Spinal cord (tissue), 10 donors: ENCODE results near the gene TRIM72. TPM values are rescaled to one million over a fixed set of nuclear protein-coding genes. Genes with fewer than 3 reads are reported as not detected.
A peak's percentile ranks its signal among the peaks of the same experiment; 100 is the strongest.
"Not testable (repeated sequence)": the region's sequence is repeated elsewhere in the genome, so short reads cannot be mapped to it uniquely, and the experiment has no call there.

ENCODE experiments used
- DNase-seq, 6 donors: peaks; one replicate each; pipeline versions ENCODE4 v3.0.0 to v3.0.0-alpha.2; 2013 to 2015; ENCODE audit warnings: low spot score in 6 of 6, low read depth in 4 of 6
- H3K27ac ChIP-seq: one replicate; pipeline ENCODE4 v1.5.1; 2013; ENCODE audit warnings: low read depth, low read length, control low read depth
- H3K27me3 ChIP-seq: one replicate; pipeline ENCODE4 v1.6.1; 2013; ENCODE audit warnings: low read length; ENCODE audit not compliant: control insufficient read depth, insufficient read depth
- H3K36me3 ChIP-seq: one replicate; pipeline ENCODE4 v1.6.1; 2013; ENCODE audit warnings: low read length; ENCODE audit not compliant: control insufficient read depth, insufficient read depth
- H3K4me1 ChIP-seq: one replicate; pipeline ENCODE4 v1.6.1; 2013; ENCODE audit warnings: low read length; ENCODE audit not compliant: control insufficient read depth, insufficient read depth
- H3K4me3 ChIP-seq: one replicate; pipeline ENCODE4 v1.5.1; 2013; ENCODE audit warnings: low read depth, low read length, control low read depth
- H3K9me3 ChIP-seq: one replicate; pipeline ENCODE4 v1.6.1; 2013; ENCODE audit warnings: low read length; ENCODE audit not compliant: control insufficient read depth, insufficient read depth
- WGBS: methylation state at CpG from one replicate; pipeline ENCODE4 v1.1.5; 2013; ENCODE audit warnings: missing lambda C conversion rate; ENCODE audit not compliant: insufficient coverage; 5-methylcytosine and 5-hydroxymethylcytosine counted together
- polyA plus RNA-seq, 2 donors: library from polyadenylated mRNA; unstranded; fragments of 120-200 nt; gene quantifications; one replicate each; pipeline ENCODE4 v1.2.1, GENCODE V29; 2013; ENCODE audit not compliant: insufficient read length in 2 of 2
- total RNA-seq, 2 donors: library from RNA; depleted of rRNA in 1 of 2; stranded (reverse); fragments of 120-200 nt in 1 of 2; fragments of >200 nt in 1 of 2; gene quantifications; one replicate each; pipeline versions ENCODE4 v1.2.3 to v1.2.4, GENCODE V29; 2013 to 2014
- donor health status: healthy.

The TRIM72 gene
- total and polyA plus RNA-seq, 4 donors, result 0.22 to 1.1 (median 0.70) TPM

GRCh38 chr16:31225193-31225592 is 11.3 kb downstream of the TRIM72 start:
- DNase-seq, result no peak
- no peaks in the 10 kb centered on the region for H3K4me1 ChIP-seq
- no peaks in the 10 kb centered on the region for H3K27me3 ChIP-seq
- no peak overlapping the region for H3K27ac ChIP-seq
- peaks cover 2% of the 10 kb centered on the region for H3K36me3 ChIP-seq
- H3K9me3 ChIP-seq, result no peaks in the 10 kb centered on the region
- no peak overlapping the region for H3K4me3 ChIP-seq
- WGBS, result 89% methylated on average over 1 of the region's 3 CpGs

DNA sequence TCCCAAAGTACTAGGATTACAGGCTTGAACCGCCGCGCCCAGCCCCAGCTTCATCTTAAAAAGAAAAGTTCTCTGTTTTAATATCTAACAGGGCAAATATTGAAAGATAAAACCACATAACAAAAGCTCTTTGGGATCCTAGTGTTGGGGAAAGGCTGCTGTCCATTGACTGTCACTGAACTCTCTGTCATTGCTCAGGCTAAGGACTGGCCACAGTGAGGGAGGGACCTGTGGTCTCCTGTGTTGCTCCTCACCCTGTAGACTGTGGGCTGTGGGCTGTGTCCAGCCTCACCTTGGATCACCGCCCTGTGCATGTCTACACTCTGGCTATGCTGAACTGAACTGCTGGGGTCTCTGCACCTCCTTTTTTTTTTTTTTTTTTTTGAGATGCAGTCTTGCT is 14.3 kb downstream of the TRIM72 start:
- Histone ChIP-seq H3K27ac (no peak overlapping the region), H3K4me1 (no peaks in the 10 kb centered on the region), H3K4me3 (no peak overlapping the region), H3K27me3 (no peaks in the 10 kb centered on the region), H3K36me3 (peaks cover 2% of the 10 kb centered on the region), H3K9me3 (no peaks in the 10 kb centered on the region)
- no peak for DNase-seq
- WGBS, result 100% methylated on average over 1 of the region's 4 CpGs

DNA sequence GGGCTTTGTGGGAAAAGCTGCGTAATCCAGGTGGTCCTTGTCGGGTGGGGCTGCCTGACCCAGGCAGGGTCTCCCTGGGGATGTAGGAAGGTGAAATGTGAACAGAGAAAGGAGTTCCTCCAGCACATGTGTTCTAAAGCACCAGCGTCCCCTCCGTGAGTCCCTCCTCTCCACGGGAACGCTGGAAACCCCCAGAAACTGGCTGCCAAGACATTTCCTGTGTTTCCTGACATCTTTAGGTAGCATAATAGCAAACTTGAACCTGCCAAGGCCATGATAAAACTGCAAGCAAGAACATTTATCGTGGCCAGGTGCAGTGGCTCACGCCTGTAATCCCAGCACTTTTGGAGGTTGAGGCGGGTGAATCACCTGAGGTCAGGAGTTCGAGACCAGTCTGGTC is 15.6 kb downstream of the TRIM72 start:
- Histone ChIP-seq H3K4me3 (no peak overlapping the region), H3K4me1 (no peaks in the 10 kb centered on the region), H3K27ac (no peak overlapping the region), H3K36me3 (peaks cover 2% of the 10 kb centered on the region), H3K9me3 (no peaks in the 10 kb centered on the region), H3K27me3 (no peaks in the 10 kb centered on the region)
- 91% methylated on average over 8 of the region's 10 CpGs for WGBS
- DNase-seq, result no peak

DNA sequence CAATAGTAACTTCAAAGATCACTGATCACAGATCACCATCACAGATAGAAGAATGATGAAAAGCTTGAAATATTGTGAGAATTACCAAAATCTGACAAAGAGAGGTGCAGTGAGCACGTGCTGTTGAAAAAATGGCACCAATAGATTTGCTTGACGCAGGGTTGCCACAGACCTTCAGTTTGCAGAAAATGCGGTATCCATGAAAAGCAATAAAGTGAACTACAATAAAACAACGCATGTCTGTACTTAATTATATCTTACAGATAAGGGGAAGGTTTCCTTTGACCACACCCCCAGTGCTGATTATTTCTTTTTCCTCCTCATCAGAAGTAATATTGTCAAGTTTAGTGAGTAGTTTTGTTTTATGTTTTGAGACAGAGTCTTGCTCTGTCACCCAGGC is 24.1 kb downstream of the TRIM72 start:
- DNase-seq, result no peak
- H3K27me3 ChIP-seq, result no peaks in the 10 kb centered on the region
- WGBS, result no CpG with 5 or more reads among the region's 4 CpGs
- peaks cover 3% of the 10 kb centered on the region for H3K9me3 ChIP-seq
- no peak overlapping the region for H3K27ac ChIP-seq
- no peaks in the 10 kb centered on the region for H3K4me1 ChIP-seq
- H3K36me3 ChIP-seq, result no peaks in the 10 kb centered on the region
- H3K4me3 ChIP-seq, result no peak overlapping the region

GRCh38 chr16:31242206-31242605 is 28.3 kb downstream of the TRIM72 start:
- H3K9me3 ChIP-seq, result no peaks in the 10 kb centered on the region
- no peak overlapping the region for H3K27ac ChIP-seq
- no peaks in the 10 kb centered on the region for H3K4me1 ChIP-seq
- H3K36me3 ChIP-seq, result no peaks in the 10 kb centered on the region
- H3K27me3 ChIP-seq, result no peaks in the 10 kb centered on the region
- no peak overlapping the region for H3K4me3 ChIP-seq
- WGBS, result 56% methylated on average over 3 of the region's 6 CpGs
- peak in 1 of 6 donors; percentile 12 for DNase-seq

GRCh38 chr16:31243734-31244670 is 30.1 kb downstream of the TRIM72 start:
- DNase-seq, result no peak
- WGBS, result 47% methylated on average over 3 of the region's 9 CpGs
- Histone ChIP-seq H3K4me3 (no peak overlapping the region), H3K9me3 (no peaks in the 10 kb centered on the region), H3K4me1 (no peaks in the 10 kb centered on the region), H3K27ac (no peak overlapping the region), H3K27me3 (no peaks in the 10 kb centered on the region), H3K36me3 (no peaks in the 10 kb centered on the region)

- not testable (repeated sequence) for H3K4me3 ChIP-seq, H3K36me3 ChIP-seq, H3K27ac ChIP-seq, H3K27me3 ChIP-seq, DNase-seq, H3K9me3 ChIP-seq, H3K4me1 ChIP-seq
- WGBS, result no CpG with 5 or more reads among the region's 8 CpGs
Measured at GRCh38 chr16:31245598-31245997, 31.7 kb downstream of the TRIM72 start.

GRCh38 chr16:31246296-31246695 is 32.4 kb downstream of the TRIM72 start:
- no peak overlapping the region for H3K4me3 ChIP-seq
- no peaks in the 10 kb centered on the region for H3K4me1 ChIP-seq
- no peak overlapping the region for H3K27ac ChIP-seq
- H3K36me3 ChIP-seq, result no peaks in the 10 kb centered on the region
- no peaks in the 10 kb centered on the region for H3K9me3 ChIP-seq
- WGBS, result 95% methylated on average over 2 of the region's 3 CpGs
- DNase-seq, result no peak
- H3K27me3 ChIP-seq, result no peaks in the 10 kb centered on the region

DNA sequence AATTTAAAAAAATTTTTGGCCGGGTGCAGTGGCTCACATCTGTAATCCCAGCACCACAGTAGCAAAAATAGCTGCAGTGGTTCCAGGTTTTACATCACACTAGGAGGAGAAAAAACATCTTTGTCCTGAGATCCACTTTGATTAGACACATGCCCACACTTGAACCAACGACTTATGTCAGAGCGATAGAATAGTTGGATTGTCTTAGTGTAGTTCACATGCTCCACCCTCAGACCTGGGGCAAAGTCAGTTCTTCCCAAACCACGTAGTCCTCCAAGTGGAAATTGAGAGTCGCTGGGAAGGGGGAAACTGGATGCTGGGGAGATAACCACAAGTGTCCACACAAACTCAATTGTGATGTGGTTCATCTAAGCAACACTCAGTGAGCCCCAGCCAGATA is 34.4 kb downstream of the TRIM72 start:
- no peak for DNase-seq
- no peak overlapping the region for H3K4me3 ChIP-seq
- H3K27me3 ChIP-seq, result no peaks in the 10 kb centered on the region
- H3K4me1 ChIP-seq, result no peaks in the 10 kb centered on the region
- no peaks in the 10 kb centered on the region for H3K36me3 ChIP-seq
- WGBS, result 79% methylated on average over 3 of the region's 5 CpGs
- H3K9me3 ChIP-seq, result no peaks in the 10 kb centered on the region
- no peak overlapping the region for H3K27ac ChIP-seq

DNA sequence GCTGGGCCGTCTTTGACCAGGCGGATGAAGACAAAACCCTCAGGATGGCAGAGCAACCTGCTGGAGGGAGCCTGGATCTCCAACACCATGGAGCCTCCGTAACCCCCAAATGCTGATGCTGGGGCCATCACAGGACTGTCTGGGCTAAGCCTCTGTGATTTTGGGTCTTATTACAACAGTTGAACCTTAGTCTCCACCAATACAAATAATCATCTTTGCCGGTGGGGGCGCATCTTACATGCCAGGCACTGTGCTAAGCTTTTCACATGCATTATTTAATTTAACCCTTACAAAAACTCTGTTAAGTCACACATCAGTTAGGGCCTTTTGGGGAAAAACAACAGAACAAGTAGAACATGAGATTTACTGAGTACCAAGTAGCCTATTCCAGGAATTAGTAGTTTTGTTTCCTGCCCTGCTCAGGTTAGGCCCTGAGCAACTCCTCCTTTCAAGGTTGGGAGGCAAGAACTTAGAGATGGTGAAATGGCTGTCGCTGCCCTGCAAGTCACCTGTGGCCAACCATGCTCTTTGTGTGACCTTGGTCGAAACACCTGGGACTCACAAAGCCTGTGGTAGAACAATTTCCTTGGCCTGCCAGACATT is 37.0 kb downstream of the TRIM72 start:
- Histone ChIP-seq H3K9me3 (no peaks in the 10 kb centered on the region), H3K27ac (no peak overlapping the region), H3K4me3 (no peak overlapping the region), H3K27me3 (no peaks in the 10 kb centered on the region), H3K4me1 (no peaks in the 10 kb centered on the region), H3K36me3 (no peaks in the 10 kb centered on the region)
- WGBS, result 94% methylated on average over 7 of the region's 7 CpGs
- DNase-seq, result no peak
